ENCODE results near the gene SFXN1. TPM values are rescaled to one million over a fixed set of nuclear protein-coding genes. Genes with fewer than 3 reads are reported as not detected.

Gene SFXN1
- total RNA-seq, 4 donors from 2014 or later, result 18.0 to 26.1 (median 21.2) TPM

DNA sequence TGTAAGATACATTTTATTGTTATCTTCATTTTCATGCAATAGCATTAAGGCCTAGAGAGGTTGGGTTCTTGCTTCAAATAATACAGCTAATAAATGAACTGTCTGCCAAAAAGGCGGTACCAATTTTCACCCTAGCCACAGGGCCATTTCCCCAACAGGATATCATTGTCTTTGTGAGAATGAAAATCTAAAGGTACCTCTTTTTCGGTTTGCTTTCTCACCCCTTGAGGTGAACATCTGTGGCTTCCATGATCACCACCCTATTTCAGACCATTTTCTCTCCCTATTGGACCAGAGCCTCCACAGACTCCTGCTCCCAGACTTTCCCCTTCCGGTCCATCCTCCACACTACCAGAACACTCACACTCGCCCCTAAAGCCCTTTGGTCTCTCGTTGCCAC, 60.2 kb downstream of the SFXN1 start:
- no peak for TF ChIP-seq POLR2A (IDR thresholded peaks at IDR 0.05)
- Histone ChIP-seq H3K4me3 (no peak overlapping the region), H3K9me3 (no peaks in the 10 kb centered on the region), H3K36me3 (no peaks in the 10 kb centered on the region), H3K27ac (no peak overlapping the region), H3K4me1 (peaks cover 0 to 8% (median 0%) of the 10 kb centered on the region in 3 donors), H3K27me3 (peaks cover 49% of the 10 kb centered on the region)
- no peak for ATAC-seq
- WGBS, 2 donors (ENCODE audit: low coverage in 1 of 2), result 83 to 85% methylated on average over 4 to 5 of the region's 5 CpGs

GRCh38 chr5:175539936-175540335, 61.6 kb downstream of the SFXN1 start:
- Histone ChIP-seq H3K27me3 (peaks cover 49% of the 10 kb centered on the region), H3K9me3 (no peaks in the 10 kb centered on the region), H3K27ac (no peak overlapping the region), H3K4me1 (no peaks in the 10 kb centered on the region), H3K4me3 (no peak overlapping the region), H3K36me3 (no peaks in the 10 kb centered on the region)
- 73 to 100% methylated on average over 2 of the region's 2 CpGs for WGBS, 2 donors (ENCODE audit: low coverage in 1 of 2)
- TF ChIP-seq EP300 (IDR thresholded peaks at IDR 0.05), result no peak
- TF ChIP-seq POLR2AphosphoS5 (IDR thresholded peaks at IDR 0.05), result no peak
- ATAC-seq, result no peak

DNA sequence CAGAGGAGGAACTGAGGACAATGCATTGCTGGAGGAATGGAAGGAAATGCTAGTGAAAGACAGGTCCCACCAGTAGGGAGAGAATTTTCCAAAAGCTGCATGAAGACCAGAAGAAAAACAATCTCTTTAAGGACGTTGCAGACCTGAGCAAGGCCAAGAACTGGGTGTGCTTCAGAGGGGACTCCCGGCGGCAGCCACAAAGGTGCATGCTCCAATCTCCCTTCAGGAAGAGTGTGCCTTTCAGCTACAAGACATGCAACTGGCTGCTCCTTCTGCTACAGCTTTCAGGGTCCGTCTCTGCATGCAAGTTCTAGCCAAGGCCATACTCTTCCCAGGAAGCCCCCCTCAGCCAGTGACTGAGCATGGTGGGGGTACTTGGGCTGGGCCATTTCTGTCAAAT, 62.9 kb downstream of the SFXN1 start:
- Histone ChIP-seq H3K4me3 (no peak overlapping the region), H3K36me3 (no peaks in the 10 kb centered on the region), H3K27ac (no peak overlapping the region), H3K9me3 (no peaks in the 10 kb centered on the region), H3K4me1 (no peaks in the 10 kb centered on the region), H3K27me3 (peaks cover 45% of the 10 kb centered on the region)
- WGBS, 2 donors (ENCODE audit: low coverage in 1 of 2), result 25% methylated on average over 2 of the region's 4 CpGs; no CpG with 5 or more reads in 1 of the 2 donors
- no peak for ATAC-seq
- TF ChIP-seq POLR2AphosphoS5 (IDR thresholded peaks at IDR 0.05), result no peak
- no peak for TF ChIP-seq CTCF (IDR thresholded peaks at IDR 0.05)
- TF ChIP-seq POLR2A (IDR thresholded peaks at IDR 0.05), result no peak
- TF ChIP-seq EP300 (IDR thresholded peaks at IDR 0.05), result no peak

DNA sequence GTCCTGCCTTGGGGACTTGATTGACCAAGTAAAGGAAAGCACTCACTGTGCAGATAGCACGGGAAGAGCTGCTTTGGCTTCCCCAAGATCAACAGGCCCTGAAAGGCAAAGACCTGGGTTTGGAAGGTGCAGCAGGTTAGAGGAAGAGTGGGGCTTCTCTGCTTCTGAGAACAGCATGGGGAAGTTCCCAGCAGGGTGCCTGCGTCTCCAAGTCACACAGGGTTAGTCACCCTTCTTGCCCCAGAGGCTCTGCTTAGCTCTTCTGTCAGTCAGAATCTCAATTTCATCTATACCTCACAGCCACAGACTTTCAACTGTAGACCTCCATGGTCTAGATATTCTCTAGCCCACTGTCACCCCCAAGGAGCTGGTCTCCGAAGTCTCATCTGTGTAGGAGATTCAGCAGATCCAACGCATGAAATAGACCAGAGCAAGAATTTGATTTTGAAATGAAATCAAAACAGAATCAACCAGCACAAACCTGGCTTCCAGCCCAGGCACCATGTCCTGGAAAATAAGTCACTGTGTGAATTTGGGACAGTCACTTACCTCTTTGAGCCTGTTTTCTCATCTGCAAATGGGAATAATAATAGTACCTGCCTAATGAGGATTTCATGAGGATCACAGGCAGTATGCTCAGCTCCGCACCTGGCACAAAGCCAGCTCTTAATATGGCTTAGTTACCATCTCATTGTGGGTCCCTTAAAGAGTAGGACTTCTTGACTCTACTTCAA, 64.0 kb downstream of the SFXN1 start:
- WGBS, 2 donors (ENCODE audit: low coverage in 1 of 2), result 19 to 60% methylated on average over 4 of the region's 5 CpGs
- no peak for ATAC-seq
- no peak for TF ChIP-seq POLR2AphosphoS5 (IDR thresholded peaks at IDR 0.05)
- TF ChIP-seq CTCF (IDR thresholded peaks at IDR 0.05), result no peak
- no peak for TF ChIP-seq EP300 (IDR thresholded peaks at IDR 0.05)

GRCh38 chr5:175542966-175543235, 64.5 kb downstream of the SFXN1 start:
- no peak for ATAC-seq
- no peak overlapping the region for H3K27ac ChIP-seq
- TF ChIP-seq CTCF (IDR thresholded peaks at IDR 0.05) (no peak), POLR2AphosphoS5 (IDR thresholded peaks at IDR 0.05) (no peak), EP300 (IDR thresholded peaks at IDR 0.05) (no peak), POLR2A (IDR thresholded peaks at IDR 0.05) (no peak)
- peaks cover 44% of the 10 kb centered on the region for H3K27me3 ChIP-seq
- no peaks in the 10 kb centered on the region for H3K4me1 ChIP-seq
- WGBS, 2 donors (ENCODE audit: low coverage in 1 of 2), result 60% methylated on average over 1 of the region's 1 CpG; no CpG with 5 or more reads in 1 of the 2 donors
- H3K36me3 ChIP-seq, result no peaks in the 10 kb centered on the region
- H3K9me3 ChIP-seq, result no peaks in the 10 kb centered on the region
- H3K4me3 ChIP-seq, result no peak overlapping the region

More for the DNA sequence above, 64.0 kb downstream of the SFXN1 start:
- H3K36me3 ChIP-seq, result no peaks in the 10 kb centered on the region
- H3K27ac ChIP-seq, result no peak overlapping the region
- H3K4me1 ChIP-seq, result no peaks in the 10 kb centered on the region
- H3K9me3 ChIP-seq, result no peaks in the 10 kb centered on the region
- no peak overlapping the region for H3K4me3 ChIP-seq
- peaks cover 44% of the 10 kb centered on the region for H3K27me3 ChIP-seq

GRCh38 chr5:175544108-175544511, 65.8 kb downstream of the SFXN1 start:
- Histone ChIP-seq H3K27ac (no peak overlapping the region), H3K4me1 (no peaks in the 10 kb centered on the region), H3K36me3 (no peaks in the 10 kb centered on the region), H3K4me3 (no peak overlapping the region), H3K27me3 (peaks cover 43% of the 10 kb centered on the region), H3K9me3 (no peaks in the 10 kb centered on the region)
- 100% methylated on average over 1 of the region's 1 CpG for WGBS, 2 donors (ENCODE audit: low coverage in 1 of 2)
- ATAC-seq, result no peak
- TF ChIP-seq POLR2A (IDR thresholded peaks at IDR 0.05) (no peak), EP300 (IDR thresholded peaks at IDR 0.05) (no peak), CTCF (IDR thresholded peaks at IDR 0.05) (no peak), POLR2AphosphoS5 (IDR thresholded peaks at IDR 0.05) (no peak)
